Measurements from ENCODE around the gene ARHGAP32.
"Not testable (repeated sequence)": the region's sequence is repeated elsewhere in the genome, so short reads cannot be mapped to it uniquely, and the experiment has no call there.

ARHGAP32 gene

GRCh38 chr11:129195682-129196081 lies 3.6 kb upstream of the ARHGAP32 start:
- DNase-seq: no peak

DNA sequence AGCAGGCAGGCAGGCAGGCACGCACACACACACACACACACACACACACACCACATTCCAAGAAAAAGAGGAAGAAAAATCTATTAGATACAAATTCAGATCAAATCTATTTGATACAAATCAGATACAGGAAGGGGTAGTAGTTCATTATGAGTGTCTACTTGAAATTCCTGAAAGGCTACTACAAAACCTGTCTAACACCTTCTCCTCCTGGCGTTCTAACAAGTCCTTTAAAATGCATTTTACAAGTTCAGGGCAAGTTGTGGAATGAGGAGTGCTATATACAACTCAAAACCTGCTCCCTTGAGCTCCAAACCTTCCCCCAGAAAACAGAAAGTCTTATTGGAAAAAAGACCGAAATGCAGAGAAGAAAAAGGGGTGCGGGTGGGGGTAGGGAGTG lies 476 bp downstream of the ARHGAP32 start:
- DNase-seq: peak; percentile 5

DNA sequence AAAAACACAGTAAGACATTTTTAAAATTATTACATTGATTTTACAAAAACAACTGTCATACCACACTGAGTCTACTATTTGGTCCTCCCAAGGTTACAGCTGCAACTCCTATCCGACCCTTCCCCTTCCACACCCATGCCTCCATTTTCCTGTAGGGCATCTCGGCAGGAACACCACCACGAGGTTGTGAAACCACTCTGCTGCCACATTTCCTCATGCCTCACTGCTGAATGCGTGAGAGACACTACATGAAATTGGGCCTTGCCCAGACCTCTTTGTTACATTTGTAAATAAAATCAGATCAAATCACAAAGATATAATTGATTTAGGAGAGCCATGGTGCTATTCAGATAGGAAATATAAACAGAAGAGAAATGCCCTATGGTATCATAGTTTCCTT lies 2.0 kb downstream of the ARHGAP32 start:
- DNase-seq: peak; percentile 34

DNA sequence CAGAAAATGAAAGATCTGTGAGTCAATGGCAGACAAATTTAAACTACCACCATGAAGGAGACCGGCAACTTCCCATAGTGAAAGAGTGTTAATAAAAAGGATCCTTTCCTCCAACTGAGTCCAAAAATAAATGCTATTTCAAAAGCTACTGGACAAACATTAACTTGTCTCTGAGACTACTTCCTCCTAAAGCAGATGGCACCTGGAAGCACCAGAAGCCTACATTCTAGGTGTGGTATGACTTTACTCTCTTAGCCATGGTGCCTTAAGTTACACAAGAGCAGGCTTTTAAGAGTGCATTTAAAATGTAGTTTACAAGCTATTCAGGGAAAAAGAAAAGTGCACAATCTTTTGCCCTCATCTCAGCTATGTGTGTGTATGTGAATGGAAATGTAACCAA lies 2.5 kb downstream of the ARHGAP32 start:
- DNase-seq: no peak

GRCh38 chr11:129185082-129185481 lies 7.0 kb downstream of the ARHGAP32 start:
- not testable (repeated sequence) for DNase-seq

- DNase-seq: no peak
Observed at GRCh38 chr11:129184581-129184980, 7.5 kb downstream of the ARHGAP32 start.

GRCh38 chr11:129167315-129167714 lies 24.8 kb downstream of the ARHGAP32 start:
- no peak for DNase-seq

DNA sequence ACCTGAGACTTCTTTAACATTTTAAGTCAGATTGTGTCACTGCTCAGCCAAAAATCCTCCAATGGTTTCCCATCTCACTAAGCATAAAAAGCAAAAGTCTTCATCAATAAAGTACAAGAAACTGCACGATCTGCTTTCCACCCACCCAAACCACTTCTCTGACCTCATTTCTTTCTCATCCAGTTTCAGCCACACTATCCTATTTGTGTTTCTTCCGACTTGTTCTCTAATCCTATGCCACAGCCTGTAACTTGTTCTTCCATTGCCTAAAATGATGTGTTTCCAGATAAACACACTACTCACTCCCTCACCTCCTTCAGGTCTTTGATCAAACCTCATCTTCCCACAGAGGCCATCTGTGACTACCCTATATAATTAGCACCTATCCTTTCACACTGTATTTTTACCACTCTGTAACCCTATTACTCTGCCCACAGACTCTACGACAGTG lies 28.4 kb downstream of the ARHGAP32 start:
- no peak for DNase-seq

DNA sequence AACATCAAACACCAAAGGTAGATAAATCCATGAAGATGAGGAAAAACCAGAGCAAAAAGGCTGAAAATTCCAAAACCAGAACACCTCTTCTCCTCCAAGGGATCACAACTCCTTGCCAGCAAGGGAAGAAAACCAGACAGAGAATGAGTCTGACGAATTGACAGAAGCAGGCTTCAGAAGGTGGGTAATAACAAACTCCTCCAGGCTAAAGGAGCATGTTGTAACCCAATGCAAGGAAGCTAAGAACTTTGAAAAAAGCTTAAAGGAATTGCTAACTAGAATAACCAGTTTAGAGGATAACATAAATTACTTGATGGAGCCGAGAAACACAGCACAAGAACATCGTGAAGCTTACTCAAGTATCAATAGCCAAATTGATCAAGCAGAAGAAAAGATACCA lies 35.0 kb downstream of the ARHGAP32 start:
- not testable (repeated sequence) for DNase-seq

DNA sequence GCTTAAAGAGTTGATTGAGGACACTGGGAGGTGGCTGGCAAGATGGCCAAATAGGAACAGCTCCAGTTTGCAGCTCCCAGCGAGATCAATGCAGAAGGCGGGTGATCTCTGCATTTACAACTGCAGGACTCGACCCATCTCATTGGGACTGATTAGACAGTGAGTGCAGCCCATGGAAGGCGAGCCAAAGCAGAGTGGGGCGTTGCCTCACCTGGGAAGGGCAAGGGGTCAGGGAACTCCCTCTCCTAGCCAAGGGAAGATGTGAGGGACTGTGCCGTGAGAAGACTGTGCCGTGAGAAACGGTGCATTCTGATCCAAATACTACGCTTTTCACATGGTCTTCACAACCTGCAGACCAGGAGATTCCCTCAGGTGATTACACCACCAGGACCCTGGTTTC lies 36.4 kb downstream of the ARHGAP32 start:
- no peak for DNase-seq

- DNase-seq: no peak
Observed at GRCh38 chr11:129148487-129148886, 43.6 kb downstream of the ARHGAP32 start.

DNA sequence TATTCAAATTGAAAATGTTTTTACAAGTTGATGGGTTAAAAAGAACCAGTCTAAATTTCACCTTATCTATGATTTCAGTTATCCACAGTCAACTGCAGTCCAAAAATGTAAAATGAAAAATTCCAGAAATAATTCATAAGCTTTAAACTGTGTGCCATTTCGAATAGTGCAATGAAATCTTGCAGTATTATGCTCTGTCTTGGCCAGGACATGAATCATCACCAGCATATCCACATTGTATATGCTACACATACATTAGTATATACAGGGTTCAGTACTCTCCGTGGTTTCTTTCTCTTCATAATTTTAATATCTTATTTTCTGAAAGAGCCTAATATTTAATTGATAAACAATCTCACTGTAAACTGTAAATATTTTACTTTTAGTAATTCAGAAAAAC lies 45.9 kb downstream of the ARHGAP32 start:
- DNase-seq: no peak

- DNase-seq: no peak
Observed at GRCh38 chr11:129145276-129145675, 46.8 kb downstream of the ARHGAP32 start.

- no peak for DNase-seq
Observed at GRCh38 chr11:129144256-129144655, 47.9 kb downstream of the ARHGAP32 start.

DNA sequence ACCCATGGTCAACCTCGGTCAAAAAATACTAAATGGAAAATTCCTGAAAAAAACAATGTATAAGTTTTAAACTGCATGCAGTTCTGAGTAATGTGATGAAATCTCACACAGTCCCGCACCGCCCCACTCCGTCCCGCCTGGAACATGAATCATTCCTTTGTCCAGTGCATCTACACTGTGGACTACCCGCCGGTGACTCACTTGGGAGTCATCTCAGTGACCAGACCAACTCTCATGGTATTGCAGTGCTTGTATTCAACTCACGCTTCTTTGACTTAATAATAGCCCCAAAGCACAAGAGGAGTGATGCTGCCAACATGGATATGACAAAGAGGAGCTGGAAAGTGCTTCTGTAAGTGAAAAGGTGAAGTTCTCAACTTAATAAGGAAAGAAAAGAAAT lies 48.8 kb downstream of the ARHGAP32 start:
- DNase-seq: no peak

DNA sequence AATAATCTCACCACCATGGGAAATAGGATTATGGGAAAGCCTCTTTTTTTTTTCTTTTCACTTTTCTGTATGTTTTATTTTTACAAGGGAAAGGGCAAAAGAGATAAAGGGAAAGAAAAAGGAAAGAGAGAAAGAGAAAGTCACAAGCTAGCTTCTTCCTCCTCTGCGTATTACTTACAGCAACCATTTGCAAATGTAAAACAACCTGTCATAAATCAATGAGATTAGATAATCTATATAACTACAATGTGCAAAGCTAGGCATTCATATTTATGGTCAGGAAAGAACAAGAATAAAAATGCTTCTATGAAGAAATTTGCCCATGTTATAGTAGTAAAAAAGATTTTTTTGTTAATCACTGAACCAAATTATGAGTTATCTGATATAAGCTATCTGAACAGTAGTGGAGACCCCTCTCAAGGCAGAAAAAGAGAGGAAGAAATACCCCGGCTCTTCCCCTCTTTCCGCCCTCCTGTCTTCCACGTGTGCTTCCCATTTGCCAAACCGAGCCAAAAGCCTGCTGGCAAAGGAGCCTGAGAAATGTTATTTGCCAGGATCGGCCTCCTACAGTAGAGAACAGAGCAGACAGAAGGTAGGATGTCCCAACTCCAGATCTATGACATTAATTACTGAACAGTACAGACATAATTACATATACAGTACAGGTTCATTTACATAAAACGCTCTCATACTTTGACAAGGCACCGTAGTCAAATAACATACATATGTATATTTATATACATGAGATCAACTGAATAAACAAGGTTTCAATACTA lies 50.2 kb downstream of the ARHGAP32 start:
- DNase-seq: no peak

GRCh38 chr11:129131316-129131715 lies 60.8 kb downstream of the ARHGAP32 start:
- no peak for DNase-seq

- not testable (repeated sequence) for DNase-seq
Observed at GRCh38 chr11:129128881-129129620, 63.1 kb downstream of the ARHGAP32 start.

GRCh38 chr11:129119036-129119435 lies 73.1 kb downstream of the ARHGAP32 start:
- DNase-seq: no peak

DNA sequence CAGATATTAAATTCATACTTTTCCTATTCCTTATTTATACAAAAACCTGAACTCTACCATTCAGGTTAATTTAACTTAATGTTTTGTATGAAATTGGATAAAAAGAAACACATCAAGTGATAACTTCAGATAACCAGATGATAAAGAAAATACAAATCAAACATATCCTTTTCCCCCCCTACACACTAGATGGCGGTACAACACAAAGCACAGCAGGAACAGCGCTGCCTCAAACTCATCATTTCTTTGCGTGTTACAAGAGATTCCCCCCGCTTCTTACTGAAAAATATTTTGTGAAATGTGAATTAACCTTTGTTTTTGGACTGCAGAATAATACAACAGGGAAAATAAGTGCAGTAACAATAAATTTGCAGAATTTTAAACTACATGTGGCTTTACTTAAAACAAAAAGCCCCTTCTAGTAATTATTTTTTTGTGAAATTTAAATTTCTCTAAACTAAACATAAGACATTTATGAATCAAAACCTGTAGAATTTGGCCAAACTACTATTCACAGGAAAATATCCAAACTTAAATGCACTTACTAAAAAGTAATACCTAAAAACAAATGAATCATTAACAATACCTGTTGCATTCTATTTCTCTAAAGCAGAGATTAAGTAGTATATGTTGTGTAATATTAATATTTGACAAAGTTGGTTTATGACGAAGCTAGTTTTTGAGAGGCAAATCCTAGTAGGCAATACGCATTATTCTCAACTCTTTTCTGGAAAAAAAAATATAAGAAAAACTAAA lies 74.4 kb downstream of the ARHGAP32 start:
- peak; percentile 68 for DNase-seq

- DNase-seq: no peak
Observed at GRCh38 chr11:129115652-129116586, 76.2 kb downstream of the ARHGAP32 start.

DNA sequence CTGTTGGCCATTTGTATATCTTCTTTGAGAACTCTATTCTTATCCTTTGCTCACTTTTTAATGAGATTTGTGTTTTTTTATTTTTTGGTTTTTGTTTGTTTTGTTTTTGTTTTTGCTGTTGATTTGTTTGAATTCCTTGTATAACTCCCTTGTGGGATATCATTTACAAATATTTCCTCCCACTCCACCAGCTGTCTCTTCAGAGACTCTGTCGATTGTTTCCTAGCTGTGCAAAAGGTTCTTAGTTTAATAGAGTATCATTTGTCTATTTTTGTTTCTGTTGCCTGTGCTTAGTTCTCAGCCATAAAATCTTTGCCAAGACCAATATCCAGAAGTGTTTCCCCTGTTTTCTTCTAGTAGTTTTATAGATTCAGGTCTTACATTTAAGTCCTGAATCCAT lies 82.4 kb downstream of the ARHGAP32 start:
- no peak for DNase-seq

All from NCI-H2029 treated with DMSO at 0.1 percent for 48 hours (cell line).